ENCODE measurements around the gene ASTL.

Gene ASTL

GRCh38 chr2:96113367-96113677 is 25.0 kb downstream of the ASTL start:
- DNase-seq (ENCODE audit: low read depth in 2 of 2, low spot score in 1 of 2) = no peak

- no peak for DNase-seq (ENCODE audit: low read depth in 2 of 2, low spot score in 1 of 2)
Measured at GRCh38 chr2:96112501-96113366, 25.6 kb downstream of the ASTL start.

- no peak for DNase-seq (ENCODE audit: low read depth in 2 of 2, low spot score in 1 of 2)
Measured at GRCh38 chr2:96111823-96112500, 26.3 kb downstream of the ASTL start.

GRCh38 chr2:96111257-96111640 is 27.1 kb downstream of the ASTL start:
- no peak for DNase-seq (ENCODE audit: low read depth in 2 of 2, low spot score in 1 of 2)

GRCh38 chr2:96110621-96111256 is 27.6 kb downstream of the ASTL start:
- no peak for DNase-seq (ENCODE audit: low read depth in 2 of 2, low spot score in 1 of 2)

- DNase-seq (ENCODE audit: low read depth in 2 of 2, low spot score in 1 of 2) = no peak
Measured at GRCh38 chr2:96109931-96110511, 28.3 kb downstream of the ASTL start.

- no peak for DNase-seq (ENCODE audit: low read depth in 2 of 2, low spot score in 1 of 2)
Measured at GRCh38 chr2:96109361-96109680, 29.0 kb downstream of the ASTL start.

- no peak for DNase-seq (ENCODE audit: low read depth in 2 of 2, low spot score in 1 of 2)
Measured at GRCh38 chr2:96108541-96109360, 29.6 kb downstream of the ASTL start.

GRCh38 chr2:96108151-96108540 is 30.2 kb downstream of the ASTL start:
- DNase-seq (ENCODE audit: low read depth in 2 of 2, low spot score in 1 of 2) = no peak

- DNase-seq (ENCODE audit: low read depth in 2 of 2, low spot score in 1 of 2) = no peak
Measured at GRCh38 chr2:96107708-96108065, 30.6 kb downstream of the ASTL start.

- DNase-seq (ENCODE audit: low read depth in 2 of 2, low spot score in 1 of 2) = no peak
Measured at GRCh38 chr2:96106991-96107707, 31.2 kb downstream of the ASTL start.

- no peak for DNase-seq (ENCODE audit: low read depth in 2 of 2, low spot score in 1 of 2)
Measured at GRCh38 chr2:96105994-96106715, 32.1 kb downstream of the ASTL start.

- DNase-seq (ENCODE audit: low read depth in 2 of 2, low spot score in 1 of 2) = no peak
Measured at GRCh38 chr2:96105152-96105915, 33.0 kb downstream of the ASTL start.

GRCh38 chr2:96104487-96104861 is 33.8 kb downstream of the ASTL start:
- DNase-seq (ENCODE audit: low read depth in 2 of 2, low spot score in 1 of 2) = no peak

- no peak for DNase-seq (ENCODE audit: low read depth in 2 of 2, low spot score in 1 of 2)
Measured at GRCh38 chr2:96103761-96104486, 34.4 kb downstream of the ASTL start.

GRCh38 chr2:96103187-96103601 is 35.1 kb downstream of the ASTL start:
- no peak for DNase-seq (ENCODE audit: low read depth in 2 of 2, low spot score in 1 of 2)

GRCh38 chr2:96102596-96103186 is 35.6 kb downstream of the ASTL start:
- no peak for DNase-seq (ENCODE audit: low read depth in 2 of 2, low spot score in 1 of 2)

- DNase-seq (ENCODE audit: low read depth in 2 of 2, low spot score in 1 of 2) = no peak
Measured at GRCh38 chr2:96100893-96101304, 37.4 kb downstream of the ASTL start.

All from stimulated activated CD8-positive, alpha-beta memory T cell treated with anti-CD3 and anti-CD28 coated beads, Interleukin-4, amount 100 ng/mL, for 4 hours (primary cell).